RPMI7951 (cell line): Measurements from ENCODE around the gene SUPT7L. TPM values are rescaled to one million over a fixed set of nuclear protein-coding genes. Genes with fewer than 3 reads are reported as not detected.

Experiments used
- DNase-seq: peaks from one replicate; pipeline ENCODE4 v3.0.0-alpha.2; 2012; ENCODE audit warnings: low read depth
- total RNA-seq: library from RNA; depleted of rRNA; stranded (reverse); fragments of >200 nt; shearing (Covaris generic); gene quantifications from 2 replicates; pipeline ENCODE4 v1.2.3, GENCODE V29; 2014; rRNA removed

SUPT7L gene, protein sequence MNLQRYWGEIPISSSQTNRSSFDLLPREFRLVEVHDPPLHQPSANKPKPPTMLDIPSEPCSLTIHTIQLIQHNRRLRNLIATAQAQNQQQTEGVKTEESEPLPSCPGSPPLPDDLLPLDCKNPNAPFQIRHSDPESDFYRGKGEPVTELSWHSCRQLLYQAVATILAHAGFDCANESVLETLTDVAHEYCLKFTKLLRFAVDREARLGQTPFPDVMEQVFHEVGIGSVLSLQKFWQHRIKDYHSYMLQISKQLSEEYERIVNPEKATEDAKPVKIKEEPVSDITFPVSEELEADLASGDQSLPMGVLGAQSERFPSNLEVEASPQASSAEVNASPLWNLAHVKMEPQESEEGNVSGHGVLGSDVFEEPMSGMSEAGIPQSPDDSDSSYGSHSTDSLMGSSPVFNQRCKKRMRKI
- total RNA-seq: 29.2 and 31.5 TPM in 2 replicates

DNA sequence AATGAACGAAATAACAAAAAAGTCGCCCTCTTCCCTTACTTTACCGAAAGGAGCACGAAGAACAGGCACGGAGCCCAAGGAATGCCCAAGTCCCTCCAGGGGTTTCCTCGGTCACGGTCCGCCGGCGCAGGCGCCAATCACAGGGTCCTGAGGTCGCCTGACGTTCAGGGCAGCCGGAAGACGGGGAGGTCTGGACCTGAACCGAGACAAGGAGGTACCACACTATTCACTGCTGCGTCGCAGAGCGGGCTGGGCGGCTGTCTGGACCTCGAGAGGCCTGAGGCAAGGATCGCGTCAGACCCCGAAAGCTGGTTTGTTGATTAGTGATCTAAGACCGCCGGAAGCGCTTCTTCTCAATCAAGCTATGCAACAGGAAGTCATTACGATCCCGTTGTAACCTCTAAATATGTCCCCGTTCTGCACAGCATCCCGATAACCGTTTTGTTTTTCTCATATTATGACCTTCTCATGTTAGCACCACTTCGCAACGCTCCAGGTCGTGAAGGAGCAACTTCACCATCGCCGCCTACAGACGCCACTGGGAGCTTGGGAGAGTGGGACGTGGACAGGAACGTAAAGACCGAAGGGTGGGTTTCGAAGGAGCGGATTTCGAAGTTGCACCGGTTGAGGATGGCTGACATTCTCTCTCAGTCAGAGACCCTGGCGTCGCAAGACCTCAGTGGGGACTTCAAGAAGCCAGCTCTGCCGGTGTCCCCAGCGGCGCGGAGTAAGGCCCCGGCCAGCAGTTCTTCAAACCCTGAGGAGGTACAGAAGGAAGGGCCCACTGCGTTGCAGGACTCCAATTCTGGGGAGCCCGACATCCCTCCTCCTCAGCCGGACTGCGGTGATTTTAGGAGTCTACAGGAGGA, at the start of gene SUPT7L, which contains the start of gene SLC4A1AP:
Gene SUPT7L (minus strand): TSS at position 330 of the 869 bp plus-strand sequence. CDS start 1,422 bp downstream, outside the sequence.
Gene SLC4A1AP (plus strand): TSS at position 605 of the 869 bp plus-strand sequence. CDS start 26 bp downstream, at position 631.
- DNase-seq: peak; percentile 89

DNA sequence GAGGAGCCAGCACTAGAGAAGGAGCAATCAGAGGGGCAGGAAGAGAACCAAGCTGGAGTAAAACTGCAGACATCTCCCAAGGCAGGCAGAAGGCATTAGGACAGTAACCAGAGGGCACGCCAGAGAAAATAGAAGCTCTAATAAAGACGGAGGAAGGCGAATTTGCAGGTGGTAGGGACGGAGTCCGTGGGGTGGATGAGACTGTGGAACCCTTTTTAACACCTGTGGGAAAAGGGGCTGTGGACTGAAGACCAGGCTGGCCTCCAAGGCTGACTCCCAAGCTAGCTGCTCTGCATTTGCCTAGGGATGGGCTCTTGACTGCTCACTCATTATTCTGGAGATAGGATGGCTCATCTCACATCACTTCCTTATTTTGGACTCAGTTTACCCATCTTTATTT, 49.8 kb upstream of the SUPT7L start:
- DNase-seq: no peak

DNA sequence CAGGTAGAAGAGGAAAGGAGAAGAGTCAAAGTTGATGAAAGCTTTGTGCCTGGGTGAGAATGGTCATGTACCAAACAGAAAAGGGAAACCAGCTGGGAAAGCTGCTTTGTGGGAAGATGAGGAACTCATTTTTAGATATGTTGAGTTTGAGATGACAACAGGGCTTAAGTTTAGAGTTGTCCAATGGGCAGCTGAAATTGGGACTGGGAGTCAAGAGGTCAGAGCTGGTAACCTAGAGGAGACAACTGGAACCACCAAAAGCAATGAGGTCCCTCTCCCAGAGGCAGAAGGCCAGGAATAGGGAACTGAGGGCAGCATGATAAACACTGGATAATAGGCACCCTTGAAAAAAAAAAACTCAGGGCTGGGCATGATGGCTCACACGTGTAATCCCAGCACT, 49.1 kb upstream of the SUPT7L start:
- DNase-seq: no peak

DNA sequence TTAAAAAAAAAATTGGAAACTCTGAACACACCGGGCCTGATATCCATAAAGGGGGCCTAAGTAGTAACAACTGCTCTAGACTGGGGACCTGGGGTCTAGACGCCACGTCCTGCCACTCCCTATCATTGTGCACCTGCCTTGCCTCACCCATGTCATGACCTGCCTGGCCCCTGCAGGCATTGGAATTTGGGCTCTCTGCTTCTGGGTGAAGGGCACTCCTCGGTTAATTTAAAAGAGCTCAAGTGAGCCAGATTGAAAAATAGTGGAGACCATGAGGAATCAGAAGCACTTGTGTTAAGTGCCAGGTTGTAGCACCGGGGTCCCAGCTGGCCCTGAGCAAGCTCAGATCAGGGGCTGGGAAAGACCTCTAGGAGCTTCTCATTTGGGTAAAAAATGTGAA, 48.4 kb upstream of the SUPT7L start:
- DNase-seq: no peak

DNA sequence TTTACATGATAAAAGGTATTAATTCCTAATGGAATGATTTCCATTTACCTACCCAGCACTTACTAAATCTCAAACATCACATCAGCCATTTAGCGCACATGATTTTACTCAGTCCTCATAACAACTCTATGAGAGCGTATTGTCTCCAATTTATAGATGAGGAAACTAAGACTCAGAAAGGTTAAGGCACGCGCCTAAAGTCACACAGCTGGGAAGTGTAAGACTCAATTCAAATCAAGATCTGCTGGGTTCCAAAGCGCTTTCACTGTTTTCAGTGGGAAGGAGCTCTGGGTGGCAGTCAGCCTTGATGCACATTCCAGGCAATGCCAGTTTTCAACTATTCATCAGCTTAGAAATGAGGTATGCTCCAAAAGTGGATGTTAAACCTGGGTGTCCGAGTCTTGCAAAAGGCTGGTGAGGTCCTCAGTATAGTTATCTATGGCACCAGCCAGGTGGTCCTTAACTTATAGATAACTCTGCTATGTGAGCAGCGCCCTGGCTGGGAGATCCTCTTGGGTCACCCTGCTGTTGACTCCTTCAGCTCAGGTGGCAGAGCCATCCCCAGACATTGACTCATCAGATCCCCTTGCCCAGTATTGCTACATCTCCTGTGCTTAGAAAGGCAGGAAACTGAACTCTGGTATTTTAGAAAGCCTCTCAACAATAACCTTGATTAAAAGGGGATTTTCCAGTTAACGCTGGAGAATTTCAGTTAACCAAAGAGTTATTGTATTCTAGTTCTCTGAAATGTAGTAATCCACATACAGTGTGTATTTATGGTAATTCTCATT, 47.4 kb upstream of the SUPT7L start:
- peak; percentile 27 for DNase-seq

DNA sequence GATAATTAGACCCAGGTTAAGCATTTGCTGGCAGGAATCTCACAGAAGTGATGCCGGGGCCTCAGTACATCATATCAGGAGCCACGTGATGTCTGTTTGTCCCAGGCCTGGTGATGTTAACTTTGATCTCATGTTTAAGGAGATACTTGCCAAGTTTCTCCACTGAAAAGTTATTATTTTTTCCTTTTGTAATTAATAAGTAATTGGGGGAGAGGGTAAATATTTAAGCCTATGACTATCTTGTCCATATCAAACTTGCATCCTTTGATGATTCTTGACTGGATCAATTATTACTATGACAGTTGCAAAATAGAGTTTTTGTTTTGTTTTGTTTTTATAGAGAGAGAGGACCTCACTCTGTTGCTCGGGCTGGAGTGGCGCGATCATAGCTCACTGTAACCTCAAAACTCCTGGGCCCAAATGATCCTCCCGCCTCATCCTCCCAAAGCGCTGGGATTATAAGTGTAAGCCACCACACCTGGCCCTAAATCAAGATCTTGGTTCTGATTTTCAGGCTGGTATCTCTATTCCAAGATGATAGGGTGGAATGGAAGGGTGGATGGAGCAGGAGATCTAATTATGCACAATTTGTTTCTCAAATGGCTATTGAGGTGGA, 46.7 kb upstream of the SUPT7L start:
- no peak for DNase-seq

DNA sequence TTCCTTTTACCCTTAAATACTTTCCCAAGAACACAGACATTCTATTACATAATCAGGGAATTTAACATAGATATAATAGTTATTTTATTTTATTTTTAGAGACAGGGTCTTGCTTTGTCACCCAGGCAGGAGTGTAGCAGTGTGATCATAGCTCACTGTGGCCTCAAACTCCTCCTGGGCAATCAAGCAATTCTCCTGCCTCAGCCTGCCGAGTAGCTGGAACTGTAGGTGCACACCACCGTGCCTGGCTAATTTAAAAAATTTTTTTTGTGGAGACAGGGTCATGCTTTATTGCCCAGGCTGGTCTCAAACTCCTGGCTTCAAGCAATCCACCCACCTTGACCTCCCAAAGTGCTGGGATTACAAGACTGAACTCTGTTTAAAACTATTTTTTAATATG, 45.9 kb upstream of the SUPT7L start:
- DNase-seq: no peak

DNA sequence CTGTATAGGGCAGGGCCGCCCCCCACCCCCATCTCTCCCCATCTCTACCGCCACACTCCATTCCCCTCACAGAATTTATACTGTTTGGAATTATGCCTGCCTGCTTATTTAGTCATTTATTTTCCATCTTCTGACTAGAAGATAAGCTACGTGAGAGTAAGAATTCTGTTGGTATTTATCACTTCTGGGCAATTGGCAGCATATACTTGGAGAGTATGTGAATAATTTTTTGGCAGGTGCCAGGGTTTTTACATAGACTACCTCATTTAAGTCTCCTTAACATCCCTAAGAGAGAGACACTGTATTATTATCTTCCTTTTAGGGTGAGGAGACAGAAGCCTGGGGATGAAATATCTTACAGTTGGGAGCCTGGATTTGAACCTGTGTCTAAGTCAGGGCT, 45.3 kb upstream of the SUPT7L start:
- no peak for DNase-seq

DNA sequence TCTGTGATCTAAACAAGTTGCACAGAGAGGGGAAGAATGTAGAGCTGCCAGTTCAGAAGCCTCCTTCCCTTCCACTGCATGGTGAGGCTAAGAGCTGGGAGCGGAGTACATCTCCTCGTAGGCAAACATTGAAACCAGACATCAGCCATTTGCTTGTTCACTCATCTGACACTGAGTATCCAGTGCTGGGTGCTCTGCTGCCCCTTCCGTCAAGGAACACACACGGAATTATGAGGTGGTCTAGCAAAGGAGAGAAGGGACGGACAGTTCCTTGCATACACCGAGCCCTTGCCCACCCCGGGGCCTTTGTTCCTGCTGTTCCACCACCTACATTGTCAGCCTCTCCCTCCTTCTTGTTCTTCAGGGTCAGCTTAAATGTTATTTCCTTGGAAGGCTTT, 44.8 kb upstream of the SUPT7L start:
- DNase-seq: no peak

DNA sequence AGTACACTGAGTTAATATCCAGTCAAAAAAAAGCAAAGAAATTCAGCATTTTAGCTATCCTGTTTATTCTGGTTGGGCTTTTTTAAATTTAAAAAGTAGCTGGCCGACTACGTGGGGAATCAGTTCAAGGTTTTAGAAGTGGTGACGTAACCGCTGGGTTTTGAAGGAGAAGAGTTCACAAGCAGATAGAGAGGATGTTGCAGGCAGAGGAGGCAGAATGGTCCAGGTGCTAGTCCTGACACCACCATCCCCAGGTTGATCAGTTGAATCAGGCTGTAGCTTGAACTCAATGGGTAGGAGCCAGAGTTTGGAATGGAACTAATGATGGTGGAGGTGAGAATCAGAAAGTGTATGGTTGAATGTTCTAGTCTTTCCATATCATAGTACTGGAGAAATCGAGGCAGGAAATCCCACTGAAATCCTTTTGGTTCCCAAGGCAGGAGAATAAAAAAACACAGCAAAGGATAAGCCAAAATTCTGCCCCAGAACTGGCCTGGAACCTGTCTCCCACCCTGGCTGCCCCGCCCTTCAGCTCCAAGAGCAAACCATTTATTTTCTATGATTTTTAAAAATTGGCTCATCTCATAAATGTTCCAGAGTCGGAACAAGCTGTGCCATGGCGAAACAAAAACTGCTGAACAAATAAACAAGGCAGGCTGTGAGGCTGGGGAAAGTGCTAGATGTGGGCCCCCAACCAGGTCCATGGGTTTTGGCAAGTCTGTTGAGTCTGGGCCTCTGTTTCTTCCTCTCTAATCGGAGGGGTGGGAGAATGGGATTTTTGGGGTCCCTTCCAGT, 44.2 kb upstream of the SUPT7L start:
- no peak for DNase-seq

DNA sequence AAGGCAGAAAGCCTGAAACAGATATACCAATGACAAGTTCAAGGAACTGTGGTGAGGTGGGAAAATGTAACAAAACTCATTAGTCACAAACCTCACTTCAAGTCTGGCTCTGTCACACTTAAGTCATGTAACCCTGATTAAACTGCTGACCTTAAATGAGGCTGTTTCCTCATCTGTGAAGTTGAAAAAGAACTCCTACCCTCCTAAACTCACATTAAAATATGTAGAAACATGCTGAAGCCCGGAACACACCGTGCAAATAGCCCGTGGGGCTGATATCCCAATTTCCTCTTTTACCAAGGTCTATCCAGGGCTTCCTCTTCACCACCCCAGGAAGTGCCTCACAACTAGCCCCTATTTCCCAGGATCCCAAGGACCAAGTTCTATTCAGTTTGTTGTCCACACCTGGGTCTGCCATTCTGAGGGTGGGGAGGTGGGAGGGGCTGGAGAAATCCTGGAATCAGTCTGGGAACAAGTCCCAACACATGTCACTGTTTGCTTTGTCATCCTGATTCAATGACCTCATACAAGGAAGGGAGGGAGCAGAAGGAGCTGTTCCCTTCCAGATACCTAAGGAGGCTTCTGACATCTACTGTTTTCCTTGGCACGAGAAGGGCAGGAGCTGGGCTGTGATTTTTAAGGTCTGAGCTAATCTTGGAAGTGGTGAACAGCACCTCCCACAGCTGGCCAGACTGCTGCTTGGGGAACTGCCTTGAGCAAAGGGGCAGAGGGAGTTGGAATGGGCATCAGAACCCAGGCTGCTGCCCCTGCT, 42.6 kb upstream of the SUPT7L start:
- DNase-seq: peak; percentile 98

DNA sequence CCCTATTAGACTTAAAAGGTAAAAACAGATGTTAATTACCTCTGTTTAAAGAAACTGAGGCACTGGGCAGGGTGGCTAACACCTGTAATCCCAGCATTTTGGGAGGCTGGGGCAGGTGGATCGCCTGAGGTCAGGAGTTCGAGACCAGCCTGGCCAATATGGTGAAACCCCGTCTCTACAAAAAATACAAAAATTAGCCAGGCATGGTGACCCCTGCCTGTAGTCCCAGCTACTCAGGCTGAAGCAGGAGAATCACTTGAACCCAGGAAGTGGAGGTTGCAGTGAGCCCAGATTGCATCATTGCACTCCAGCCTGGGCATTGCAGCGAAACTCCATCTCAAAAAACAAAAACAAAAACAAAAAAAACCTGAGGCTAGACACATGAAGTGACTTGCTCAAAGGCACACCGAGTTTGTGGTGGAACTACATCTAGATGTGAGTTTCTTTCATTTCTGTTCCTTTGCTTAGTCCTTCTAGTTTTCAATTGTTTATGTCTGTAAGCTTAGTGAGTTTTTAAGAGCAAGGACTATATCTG, 41.0 kb upstream of the SUPT7L start:
- no peak for DNase-seq

DNA sequence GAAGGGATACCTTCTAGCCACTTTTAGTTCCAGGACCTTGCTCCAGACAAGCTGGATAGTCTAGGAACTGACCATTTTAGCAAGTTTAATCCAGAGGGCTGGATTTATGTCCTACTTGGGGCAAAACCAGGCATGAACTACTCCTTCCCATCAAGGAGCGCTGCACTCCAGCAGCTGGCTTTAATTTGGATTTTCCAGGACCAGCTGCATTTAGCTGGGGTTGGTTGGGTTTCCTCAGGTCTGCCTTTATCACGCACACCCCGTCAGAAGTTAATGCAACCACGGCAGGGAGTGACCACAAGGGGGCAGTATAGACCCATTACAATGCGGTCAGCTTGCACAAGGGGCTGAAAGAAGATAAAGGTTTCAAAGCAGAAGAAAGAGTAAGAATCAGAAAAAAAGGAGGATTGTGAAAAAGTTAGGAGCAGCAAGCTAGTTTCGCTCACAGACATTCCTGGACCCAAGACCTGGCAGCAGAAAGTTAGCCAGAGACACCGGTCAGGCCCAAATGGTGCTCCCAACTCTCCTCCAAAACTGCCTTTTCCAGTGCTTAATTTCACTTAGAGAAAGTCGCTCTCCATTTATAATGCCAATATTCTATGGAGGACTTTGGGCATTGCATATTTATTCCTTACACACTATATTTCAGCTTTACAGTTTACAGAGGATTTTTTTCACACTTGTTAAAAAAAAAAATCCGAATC, 40.4 kb upstream of the SUPT7L start:
- DNase-seq: peak; percentile 98

DNA sequence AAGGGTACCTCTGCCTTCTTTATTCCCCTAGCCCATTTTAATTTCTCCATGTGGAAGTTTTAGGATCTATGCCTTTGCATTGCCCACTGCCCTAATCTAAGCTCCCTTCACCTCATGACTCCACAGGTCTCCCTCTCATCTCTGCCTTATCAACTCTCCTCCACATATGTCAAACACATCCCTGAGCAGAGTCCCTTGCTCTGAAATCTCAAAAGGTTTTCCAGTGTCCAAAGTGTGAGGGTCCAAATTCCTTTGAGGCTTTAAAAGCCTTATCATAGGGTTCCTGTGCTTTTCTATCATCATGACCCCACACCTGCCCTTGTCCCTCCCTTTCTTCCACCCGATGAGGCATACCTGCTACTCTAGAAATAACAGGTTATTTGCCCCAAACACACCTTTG, 38.9 kb upstream of the SUPT7L start:
- DNase-seq: no peak

DNA sequence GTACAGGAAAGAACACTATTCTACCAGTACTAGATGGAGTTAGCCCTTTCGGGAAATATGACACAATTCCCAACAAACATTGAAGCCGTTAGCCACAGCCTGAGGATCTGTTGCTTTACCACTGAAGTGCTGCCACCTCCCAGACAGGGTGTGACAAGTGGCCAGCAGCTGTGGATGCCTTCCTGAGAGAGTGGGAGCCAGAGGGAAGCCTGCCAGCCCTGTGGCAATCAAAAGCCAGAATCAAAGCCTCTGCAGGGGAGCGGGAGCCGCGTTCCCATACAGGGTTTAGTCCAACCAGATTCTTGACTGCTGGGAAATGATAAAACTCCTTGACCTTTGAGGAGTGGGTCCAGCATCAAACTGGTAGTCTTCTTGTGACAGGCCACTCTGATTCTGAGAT, 38.3 kb upstream of the SUPT7L start:
- peak; percentile 95 for DNase-seq

DNA sequence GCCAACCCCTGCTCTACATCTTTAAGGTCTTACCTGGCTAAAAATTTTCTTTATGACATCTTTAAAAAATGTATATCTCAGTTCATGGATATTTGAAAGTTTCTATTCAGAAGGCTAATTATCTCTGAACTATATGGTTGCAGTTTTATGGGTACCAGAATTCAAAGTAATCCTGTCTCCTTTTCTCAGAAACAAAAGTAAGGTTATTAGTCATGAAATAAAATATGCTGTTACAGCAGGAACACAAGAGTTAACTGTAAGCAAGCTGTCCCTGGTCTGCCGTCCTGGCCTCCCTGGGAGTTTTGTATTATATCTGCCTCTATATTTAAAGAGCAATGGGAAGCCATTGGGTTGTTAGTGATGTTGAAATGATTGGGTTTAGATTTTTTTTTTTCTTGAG, 34.2 kb upstream of the SUPT7L start:
- no peak for DNase-seq

DNA sequence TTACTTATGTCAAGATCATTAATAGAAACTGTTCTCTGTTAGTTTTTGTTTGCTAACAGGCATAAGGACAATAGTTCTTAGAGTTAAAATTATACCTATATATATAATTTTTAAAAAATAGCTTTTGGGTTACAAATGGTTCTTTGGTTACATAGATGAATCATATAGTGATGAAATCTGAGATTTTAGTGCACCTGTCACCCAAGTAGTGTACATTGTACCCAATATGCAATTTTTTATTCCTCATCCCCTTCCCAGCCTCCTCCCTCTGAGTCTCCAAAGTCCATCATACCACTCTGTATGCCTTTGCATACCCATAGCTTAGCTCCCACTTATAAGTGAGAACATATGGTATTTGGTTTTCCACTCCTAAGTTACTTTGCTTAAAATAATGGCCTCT, 26.6 kb upstream of the SUPT7L start:
- DNase-seq: no peak

DNA sequence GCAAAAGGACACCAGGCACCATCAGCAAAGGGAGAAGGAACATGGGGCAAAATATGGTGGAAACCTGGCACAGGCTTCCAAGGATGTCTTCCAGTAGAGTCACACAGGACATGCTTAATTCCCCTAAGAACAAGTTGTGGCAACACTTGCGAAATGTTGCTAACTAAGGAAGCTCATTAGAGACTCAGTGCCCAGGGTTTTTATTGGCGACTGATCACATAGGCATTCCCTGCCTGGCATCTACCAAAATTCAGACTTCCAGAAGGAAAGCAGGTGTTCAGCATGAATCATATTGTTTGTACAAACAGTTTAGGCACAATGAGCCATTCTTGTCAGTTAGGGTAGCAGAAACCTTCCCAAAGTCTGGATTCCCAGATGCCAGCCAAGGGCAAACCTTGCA, 26.0 kb upstream of the SUPT7L start:
- DNase-seq: no peak

DNA sequence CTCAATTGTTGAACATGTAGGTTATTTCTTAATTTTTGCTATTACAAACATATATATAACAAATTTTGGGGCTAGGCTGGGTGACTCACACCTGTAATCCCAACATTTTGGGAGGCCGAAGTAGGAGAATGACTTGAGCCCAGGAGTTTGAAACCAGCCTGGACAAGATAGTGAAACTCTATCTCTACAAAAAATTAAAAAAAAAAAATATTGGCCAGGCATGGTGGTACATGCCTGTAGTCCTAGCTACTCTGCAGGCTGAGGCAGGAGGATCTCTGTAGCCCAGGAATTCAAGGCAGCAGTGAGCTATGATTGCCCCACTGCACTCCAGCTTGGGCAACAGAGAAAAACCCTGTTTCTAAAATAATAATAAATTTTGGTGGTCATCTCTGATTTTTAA, 23.8 kb upstream of the SUPT7L start:
- no peak for DNase-seq
